Activated CD8-positive, alpha-beta memory T cell treated with anti-CD3 and anti-CD28 coated beads for 48 hours (primary cell): ENCODE measurements around the gene CRNKL1.
"Not testable (repeated sequence)": the region's sequence is repeated elsewhere in the genome, so short reads cannot be mapped to it uniquely, and the experiment has no call there.

Source experiments
- DNase-seq, 3 experiments: peaks; one replicate each; pipeline ENCODE4 v3.0.0-alpha.2; 2020; ENCODE audit warnings: low read depth in 2 of 3, low spot score in 2 of 3

Gene CRNKL1

GRCh38 chr20:20010639-20011500, 41.4 kb downstream of the CRNKL1 start:
- DNase-seq, result no peak

- DNase-seq, result no peak
These were observed 42.4 kb downstream of the CRNKL1 start for GRCh38 chr20:20009784-20010253.

GRCh38 chr20:20005342-20005741, 46.9 kb downstream of the CRNKL1 start:
- DNase-seq, result no peak

GRCh38 chr20:20003955-20004322, 48.3 kb downstream of the CRNKL1 start:
- not testable (repeated sequence) for DNase-seq

- DNase-seq, result no peak
These were observed 49.0 kb downstream of the CRNKL1 start for GRCh38 chr20:20003031-20003954.

GRCh38 chr20:20002101-20002998, 49.9 kb downstream of the CRNKL1 start:
- DNase-seq, result no peak

- DNase-seq, result no peak
These were observed 51.9 kb downstream of the CRNKL1 start for GRCh38 chr20:20000211-20000968.

GRCh38 chr20:19998990-19999705, 53.1 kb downstream of the CRNKL1 start:
- no peak for DNase-seq

- DNase-seq, result no peak
These were observed 55.3 kb downstream of the CRNKL1 start for GRCh38 chr20:19996917-19997316.

- DNase-seq, result no peak
These were observed 56.0 kb downstream of the CRNKL1 start for GRCh38 chr20:19996222-19996621.

GRCh38 chr20:19995220-19995863, 56.9 kb downstream of the CRNKL1 start:
- DNase-seq, result no peak

- DNase-seq, result no peak
These were observed 58.2 kb downstream of the CRNKL1 start for GRCh38 chr20:19993958-19994669.

GRCh38 chr20:19992996-19993908, 59.0 kb downstream of the CRNKL1 start:
- DNase-seq, result no peak

- no peak for DNase-seq
These were observed 60.4 kb downstream of the CRNKL1 start for GRCh38 chr20:19991854-19992253.

- no peak for DNase-seq
These were observed 61.0 kb downstream of the CRNKL1 start for GRCh38 chr20:19991308-19991707.

- no peak for DNase-seq
These were observed 61.4 kb downstream of the CRNKL1 start for GRCh38 chr20:19990850-19991249.

- no peak for DNase-seq
These were observed 65.2 kb downstream of the CRNKL1 start for GRCh38 chr20:19987046-19987445.
